HG02678 (cell line): Measurements from ENCODE around the gene PAIP1.
"Not testable (repeated sequence)": the region's sequence is repeated elsewhere in the genome, so short reads cannot be mapped to it uniquely, and the experiment has no call there.

Experiments
- ATAC-seq: cut with Tn5 transposase; IDR thresholded peaks from one replicate; pipeline ENCODE4 v1.9.1; 2021; ENCODE audit warnings: mild to moderate bottlenecking, moderate library complexity; ENCODE audit not compliant: unreplicated experiment

The PAIP1 gene

GRCh38 chr5:43520615-43521014, 36.3 kb downstream of the PAIP1 start:
- ATAC-seq = no peak

- no peak for ATAC-seq
Measured at GRCh38 chr5:43515678-43516048, 41.2 kb downstream of the PAIP1 start.

GRCh38 chr5:43514816-43515677, 41.8 kb downstream of the PAIP1 start, which contains the start of gene C5orf34:
Gene C5orf34 (minus strand): TSS chr5:43515148. CDS start chr5:43509339, 5,809 bp downstream.
- peak; percentile 99 for ATAC-seq

GRCh38 chr5:43514471-43514815, 42.4 kb downstream of the PAIP1 start:
- peak; percentile 21 for ATAC-seq

GRCh38 chr5:43514025-43514424, 42.9 kb downstream of the PAIP1 start:
- no peak for ATAC-seq

GRCh38 chr5:43511062-43511461, 45.8 kb downstream of the PAIP1 start:
- ATAC-seq = not testable (repeated sequence)

- no peak for ATAC-seq
Measured at GRCh38 chr5:43498581-43498980, 58.3 kb downstream of the PAIP1 start.

GRCh38 chr5:43497311-43498104, 59.4 kb downstream of the PAIP1 start:
- ATAC-seq = no peak

- no peak for ATAC-seq
Measured at GRCh38 chr5:43491326-43491725, 65.6 kb downstream of the PAIP1 start.

- ATAC-seq = no peak
Measured at GRCh38 chr5:43486353-43486752, 70.5 kb downstream of the PAIP1 start.

GRCh38 chr5:43485406-43485805, 71.5 kb downstream of the PAIP1 start:
- ATAC-seq = no peak

- peak; percentile 64 for ATAC-seq
Measured at GRCh38 chr5:43484106-43484849, 72.6 kb downstream of the PAIP1 start.

- peak; percentile 90 for ATAC-seq
Measured at GRCh38 chr5:43483298-43484105, 73.4 kb downstream of the PAIP1 start, which contains the start of gene TMEM267. Gene TMEM267 (minus strand): TSS chr5:43483865. CDS start chr5:43453969, 29,896 bp downstream.

- ATAC-seq = no peak
Measured at GRCh38 chr5:43482490-43483297, 74.2 kb downstream of the PAIP1 start.
